ENCODE results near the gene KCTD12.

DNA sequence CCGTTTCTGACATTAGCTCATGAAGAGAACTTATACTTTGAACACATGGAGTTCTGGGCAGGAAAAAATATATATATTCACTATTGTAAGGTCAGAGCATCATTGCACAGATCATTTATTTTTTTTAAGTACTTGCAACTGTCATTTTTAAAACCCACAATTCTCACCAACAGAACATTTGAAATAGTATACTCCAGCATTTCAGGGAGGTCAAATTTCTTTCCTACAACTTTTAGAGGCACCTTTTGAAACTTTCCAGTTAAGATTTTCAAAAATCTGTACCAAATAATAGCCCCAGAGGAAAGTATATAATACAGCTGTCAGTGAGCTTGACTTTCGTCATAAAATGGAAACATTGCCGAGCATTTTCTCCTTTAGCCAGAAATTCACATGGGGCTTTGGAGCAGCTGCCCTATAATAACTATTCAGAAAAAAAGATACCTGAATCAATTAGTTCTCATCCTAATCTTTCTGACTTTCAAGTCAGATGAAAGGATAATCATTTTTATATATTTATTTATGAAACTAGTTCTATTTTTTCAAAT is 10.9 kb downstream of the KCTD12 start:
- TF ChIP-seq JUN (IDR thresholded peaks at IDR 0.05; ENCODE audit: borderline replicate concordance, insufficient read depth, insufficient read length, low read depth) (no peak), GATA2 (IDR thresholded peaks at IDR 0.05; ENCODE audit: insufficient read depth, insufficient read length, low read depth, low read length) (no peak), POLR2A (IDR thresholded peaks at IDR 0.05; ENCODE audit: low read depth, low read length) (no peak), POLR2AphosphoS5 (IDR thresholded peaks at IDR 0.05; ENCODE audit: insufficient read depth, low read depth, low read length) (no peak)
- TF ChIP-seq, protein P1, sequence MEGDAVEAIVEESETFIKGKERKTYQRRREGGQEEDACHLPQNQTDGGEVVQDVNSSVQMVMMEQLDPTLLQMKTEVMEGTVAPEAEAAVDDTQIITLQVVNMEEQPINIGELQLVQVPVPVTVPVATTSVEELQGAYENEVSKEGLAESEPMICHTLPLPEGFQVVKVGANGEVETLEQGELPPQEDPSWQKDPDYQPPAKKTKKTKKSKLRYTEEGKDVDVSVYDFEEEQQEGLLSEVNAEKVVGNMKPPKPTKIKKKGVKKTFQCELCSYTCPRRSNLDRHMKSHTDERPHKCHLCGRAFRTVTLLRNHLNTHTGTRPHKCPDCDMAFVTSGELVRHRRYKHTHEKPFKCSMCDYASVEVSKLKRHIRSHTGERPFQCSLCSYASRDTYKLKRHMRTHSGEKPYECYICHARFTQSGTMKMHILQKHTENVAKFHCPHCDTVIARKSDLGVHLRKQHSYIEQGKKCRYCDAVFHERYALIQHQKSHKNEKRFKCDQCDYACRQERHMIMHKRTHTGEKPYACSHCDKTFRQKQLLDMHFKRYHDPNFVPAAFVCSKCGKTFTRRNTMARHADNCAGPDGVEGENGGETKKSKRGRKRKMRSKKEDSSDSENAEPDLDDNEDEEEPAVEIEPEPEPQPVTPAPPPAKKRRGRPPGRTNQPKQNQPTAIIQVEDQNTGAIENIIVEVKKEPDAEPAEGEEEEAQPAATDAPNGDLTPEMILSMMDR (IDR thresholded peaks at IDR 0.05; ENCODE audit: extremely low read depth in 1 of 2, insufficient read depth in 1 of 2, low read depth in 1 of 2, low read length in 2 of 2), result no peak

All from endothelial cell of umbilical vein (primary cell).